NCI-H526 (cell line): Measurements from ENCODE around the gene MCUR1.
"Not testable (repeated sequence)": the region's sequence is repeated elsewhere in the genome, so short reads cannot be mapped to it uniquely, and the experiment has no call there.

Experiments used
- DNase-seq, 2 experiments: peaks; one replicate each; lab custom pipeline; 2025; lab: John Stamatoyannopoulos, UW

MCUR1 gene, protein sequence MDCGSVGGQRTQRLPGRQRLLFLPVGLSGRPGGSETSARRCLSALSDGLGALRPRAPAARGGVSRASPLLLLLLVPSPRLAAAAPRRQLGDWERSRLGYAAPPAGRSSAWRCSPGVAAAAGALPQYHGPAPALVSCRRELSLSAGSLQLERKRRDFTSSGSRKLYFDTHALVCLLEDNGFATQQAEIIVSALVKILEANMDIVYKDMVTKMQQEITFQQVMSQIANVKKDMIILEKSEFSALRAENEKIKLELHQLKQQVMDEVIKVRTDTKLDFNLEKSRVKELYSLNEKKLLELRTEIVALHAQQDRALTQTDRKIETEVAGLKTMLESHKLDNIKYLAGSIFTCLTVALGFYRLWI

GRCh38 chr6:13814176-13814937, at the start of gene MCUR1:
Gene MCUR1, minus strand, starts transcription at chr6:13814557. Its CDS starts 128 bp downstream, at chr6:13814429.
- DNase-seq = peak; percentile 81 to 98

- no peak for DNase-seq
Observed at GRCh38 chr6:13863699-13864155, 49.4 kb upstream of the MCUR1 start.

GRCh38 chr6:13860556-13861185, 46.3 kb upstream of the MCUR1 start:
- DNase-seq = not testable (repeated sequence)

GRCh38 chr6:13859871-13860555, 45.7 kb upstream of the MCUR1 start:
- DNase-seq = no peak

- DNase-seq = no peak
Observed at GRCh38 chr6:13854716-13855250, 40.4 kb upstream of the MCUR1 start.

DNA sequence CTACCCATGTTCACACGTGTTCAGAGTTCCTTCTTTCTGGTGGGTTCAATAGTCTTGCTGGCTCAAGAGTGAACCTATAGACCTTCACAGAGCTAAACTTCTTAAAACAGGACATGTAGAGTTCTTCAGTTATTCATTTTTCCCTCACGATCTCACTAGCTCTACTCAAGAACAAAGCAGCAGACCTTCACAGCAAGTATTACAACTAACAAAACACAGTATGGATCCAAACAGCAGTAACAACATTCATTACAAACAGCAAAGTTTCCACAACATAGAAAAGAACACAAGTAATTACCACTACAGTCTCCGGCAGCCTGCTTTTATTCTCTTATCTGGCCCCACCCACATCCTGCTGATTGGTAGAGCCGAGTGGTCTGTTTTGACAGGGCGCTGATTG, 39.5 kb upstream of the MCUR1 start:
- no peak for DNase-seq

DNA sequence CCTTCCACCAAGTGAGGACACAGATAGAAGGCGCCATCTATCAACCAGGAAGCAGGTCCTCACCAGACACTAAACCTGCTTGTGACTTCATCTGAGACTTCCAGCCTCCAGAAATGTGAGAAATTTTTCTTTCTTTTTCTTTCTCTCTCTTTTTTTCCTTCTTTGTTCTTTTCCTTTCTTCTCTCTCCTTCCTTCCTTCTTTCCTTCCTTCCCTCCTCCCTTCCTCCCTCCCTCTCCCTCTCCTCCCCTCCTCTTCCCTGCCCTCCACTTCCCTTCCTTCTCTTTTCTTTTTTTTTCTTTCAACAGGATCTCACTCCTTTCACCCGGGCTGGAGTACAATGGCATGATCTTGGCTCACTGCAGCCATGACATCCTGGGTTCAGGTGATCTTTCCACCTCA, 37.4 kb upstream of the MCUR1 start:
- DNase-seq = no peak

DNA sequence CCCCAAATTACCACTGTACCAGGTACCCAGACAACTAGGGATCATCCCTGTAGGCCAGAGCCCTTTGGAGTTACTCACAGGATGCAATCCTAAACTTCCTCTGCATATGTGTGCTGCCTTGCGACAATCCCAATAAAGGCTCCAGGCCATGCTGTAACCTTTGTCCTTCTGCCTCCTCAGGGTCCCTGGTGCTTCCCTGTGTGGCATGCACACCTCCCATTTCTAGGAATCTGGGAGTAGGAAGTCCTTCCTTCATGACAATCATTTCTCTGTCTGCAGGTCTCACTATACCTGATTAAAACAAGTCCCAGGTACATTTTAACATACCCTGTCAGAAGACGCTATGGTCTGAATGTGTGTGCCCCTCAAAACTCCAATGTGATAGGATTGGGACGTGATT, 37.0 kb upstream of the MCUR1 start:
- DNase-seq = no peak

GRCh38 chr6:13850690-13851089, 36.3 kb upstream of the MCUR1 start:
- not testable (repeated sequence) for DNase-seq

DNA sequence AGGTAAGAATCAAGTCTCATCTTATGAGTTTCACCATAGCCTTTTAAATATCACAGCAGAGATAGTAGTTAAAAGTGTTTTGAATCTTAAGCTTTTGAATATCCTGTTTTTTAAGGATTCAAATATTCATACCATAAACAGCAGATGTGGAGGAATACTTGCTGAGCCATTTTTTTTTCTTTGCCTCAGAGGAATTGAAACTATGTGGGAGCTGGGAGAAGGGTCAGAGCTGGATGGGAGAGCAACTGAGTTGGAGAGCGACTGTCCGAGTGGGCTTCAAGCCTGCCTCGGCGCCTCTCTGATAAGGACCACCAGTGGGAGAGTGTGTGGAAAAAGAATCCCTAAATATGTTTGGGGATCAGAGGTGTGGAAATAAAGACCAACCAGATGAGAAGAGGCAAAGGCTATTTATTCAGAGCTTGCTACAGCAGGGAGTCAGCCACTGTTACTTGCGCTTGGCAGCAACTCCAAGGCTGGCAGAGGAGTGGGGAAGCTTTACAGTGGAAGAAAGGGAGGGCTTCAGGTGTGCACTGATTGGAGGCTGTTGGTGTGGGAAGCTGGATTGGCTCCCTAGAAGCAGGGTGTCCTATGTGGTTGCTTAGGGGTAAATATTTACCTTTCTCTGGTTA, 34.3 kb upstream of the MCUR1 start:
- DNase-seq = no peak

- DNase-seq = no peak
Observed at GRCh38 chr6:13847326-13848050, 33.1 kb upstream of the MCUR1 start.

GRCh38 chr6:13846841-13847240, 32.5 kb upstream of the MCUR1 start:
- DNase-seq = no peak

- DNase-seq = no peak
Observed at GRCh38 chr6:13841936-13842335, 27.6 kb upstream of the MCUR1 start.

DNA sequence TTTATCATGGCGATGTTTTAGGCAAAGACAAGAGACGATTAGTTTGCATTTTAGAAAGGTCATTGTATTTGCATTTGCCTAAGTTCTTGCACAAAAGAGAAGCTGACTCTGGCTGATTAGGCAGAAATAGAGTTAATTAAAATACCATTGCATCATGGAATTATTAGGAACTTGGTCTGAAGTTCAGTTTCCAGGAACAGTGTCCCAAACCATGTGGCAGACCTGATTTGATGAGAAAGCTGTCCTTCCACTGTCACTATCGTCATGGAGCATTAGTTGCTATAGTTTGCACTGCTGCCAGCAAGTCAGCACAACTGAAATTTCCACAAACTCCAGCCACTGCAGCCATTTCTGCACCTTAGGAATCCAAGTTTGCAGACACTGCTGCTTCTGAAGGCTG, 24.3 kb upstream of the MCUR1 start:
- DNase-seq = no peak

DNA sequence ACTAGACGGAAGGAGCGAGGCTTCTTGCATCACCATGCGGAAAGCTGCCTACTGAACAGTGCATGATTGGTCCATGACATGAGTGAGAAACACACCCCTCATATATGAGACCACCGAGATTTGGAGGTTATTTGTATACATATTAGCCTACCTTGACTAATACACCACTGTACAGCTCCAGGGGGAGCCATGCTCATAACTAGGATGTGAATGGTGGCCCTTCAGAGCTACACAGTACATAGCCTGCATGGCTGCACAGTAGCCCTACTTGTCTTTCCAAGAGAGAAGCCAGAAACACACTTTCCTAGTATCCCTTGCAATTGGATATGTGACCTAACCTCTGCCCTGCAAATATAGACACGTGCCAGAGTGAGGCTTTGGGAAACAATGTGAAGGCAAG, 21.8 kb upstream of the MCUR1 start:
- no peak for DNase-seq

- no peak for DNase-seq
Observed at GRCh38 chr6:13834790-13835189, 20.4 kb upstream of the MCUR1 start.

DNA sequence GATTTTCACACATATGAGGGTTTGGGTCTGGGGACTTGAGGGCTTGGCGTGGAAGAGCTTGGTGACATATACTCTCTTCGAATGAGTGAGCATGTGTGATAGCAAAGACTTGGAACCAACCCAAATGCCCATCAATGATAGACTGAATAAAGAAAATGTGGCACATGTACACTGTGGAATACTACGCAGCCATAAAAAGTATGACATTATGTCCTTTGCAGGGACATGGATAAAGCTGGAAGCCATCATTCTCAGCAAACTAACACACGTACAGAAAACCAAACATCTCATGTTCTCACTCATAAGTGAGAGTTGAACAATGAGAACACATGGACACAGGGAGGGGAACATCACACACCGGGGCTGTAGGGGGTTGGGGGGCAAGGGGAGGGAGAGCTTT, 19.7 kb upstream of the MCUR1 start:
- DNase-seq = not testable (repeated sequence)

GRCh38 chr6:13832778-13833177, 18.4 kb upstream of the MCUR1 start:
- DNase-seq = no peak

DNA sequence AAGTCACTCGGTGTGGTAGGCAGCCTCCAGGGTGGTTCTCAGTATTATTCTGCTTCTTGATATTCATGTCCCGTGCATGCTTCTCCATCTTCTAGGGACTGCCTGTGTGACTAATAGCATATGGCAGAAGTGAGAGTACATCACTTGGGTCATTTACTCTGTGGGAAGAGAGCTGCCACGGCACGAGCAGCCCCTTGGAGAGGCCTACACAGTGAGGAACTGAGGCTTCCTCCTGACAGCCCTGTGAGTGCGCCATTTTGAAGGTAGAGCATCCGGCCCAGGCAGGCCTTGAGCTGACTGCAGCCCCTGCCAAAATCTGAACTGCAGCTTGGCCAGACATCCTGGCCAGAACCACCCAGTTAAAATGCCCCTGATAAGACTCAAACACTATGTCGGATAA, 17.3 kb upstream of the MCUR1 start:
- no peak for DNase-seq

- DNase-seq = no peak
Observed at GRCh38 chr6:13830803-13831202, 16.4 kb upstream of the MCUR1 start.

- not testable (repeated sequence) for DNase-seq
Observed at GRCh38 chr6:13829419-13829818, 15.1 kb upstream of the MCUR1 start.
